Activated CD8-positive, alpha-beta memory T cell treated with anti-CD3 and anti-CD28 coated beads, Interleukin-2, amount 50 U/mL, for 48 hours (primary cell): ENCODE results near the gene MED19.
"Not testable (repeated sequence)": the region's sequence is repeated elsewhere in the genome, so short reads cannot be mapped to it uniquely, and the experiment has no call there.

Source experiments
- DNase-seq: peaks from one replicate; pipeline ENCODE4 v3.0.0-alpha.2; 2020

The MED19 gene, protein sequence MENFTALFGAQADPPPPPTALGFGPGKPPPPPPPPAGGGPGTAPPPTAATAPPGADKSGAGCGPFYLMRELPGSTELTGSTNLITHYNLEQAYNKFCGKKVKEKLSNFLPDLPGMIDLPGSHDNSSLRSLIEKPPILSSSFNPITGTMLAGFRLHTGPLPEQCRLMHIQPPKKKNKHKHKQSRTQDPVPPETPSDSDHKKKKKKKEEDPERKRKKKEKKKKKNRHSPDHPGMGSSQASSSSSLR

DNA sequence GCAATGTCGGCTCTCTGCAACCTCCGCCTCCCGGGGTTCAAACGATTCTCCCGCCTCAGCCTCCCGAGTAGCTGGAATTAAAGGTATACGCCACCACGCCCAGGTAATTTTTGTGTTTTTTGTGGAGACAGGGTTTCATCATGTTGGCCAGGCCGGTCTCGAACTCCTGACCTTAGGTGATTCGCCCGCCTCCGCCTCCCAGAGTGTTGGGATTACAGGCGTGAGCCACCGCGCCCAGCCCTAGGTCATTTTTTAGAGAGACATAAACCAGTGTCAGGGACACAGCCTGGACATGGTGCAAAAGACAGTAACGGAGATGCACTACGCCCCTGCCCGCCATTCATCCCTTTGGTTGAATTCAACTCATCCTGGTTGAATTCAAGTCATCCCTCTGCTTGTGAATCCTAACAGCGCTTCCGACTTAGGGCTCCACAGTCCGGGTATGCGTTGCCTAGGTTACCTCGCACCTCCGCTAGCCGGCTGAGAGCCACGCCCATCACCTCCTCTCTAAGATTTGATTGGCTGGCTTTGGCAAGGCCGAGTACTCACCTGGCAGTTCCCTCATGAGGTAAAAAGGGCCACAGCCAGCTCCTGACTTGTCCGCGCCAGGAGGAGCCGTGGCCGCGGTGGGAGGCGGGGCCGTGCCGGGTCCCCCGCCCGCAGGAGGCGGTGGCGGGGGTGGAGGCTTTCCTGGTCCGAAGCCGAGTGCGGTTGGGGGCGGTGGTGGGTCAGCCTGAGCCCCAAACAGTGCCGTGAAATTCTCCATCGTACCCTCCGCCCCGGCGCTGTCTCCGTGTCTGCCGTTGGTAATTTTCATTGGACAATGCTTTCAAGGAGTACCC lies at the start of gene MED19:
MED19 (minus strand) TSS at position 802 of the 842 bp plus-strand sequence; CDS start at position 766, 36 bp downstream.
- DNase-seq, result peak; percentile 82

DNA sequence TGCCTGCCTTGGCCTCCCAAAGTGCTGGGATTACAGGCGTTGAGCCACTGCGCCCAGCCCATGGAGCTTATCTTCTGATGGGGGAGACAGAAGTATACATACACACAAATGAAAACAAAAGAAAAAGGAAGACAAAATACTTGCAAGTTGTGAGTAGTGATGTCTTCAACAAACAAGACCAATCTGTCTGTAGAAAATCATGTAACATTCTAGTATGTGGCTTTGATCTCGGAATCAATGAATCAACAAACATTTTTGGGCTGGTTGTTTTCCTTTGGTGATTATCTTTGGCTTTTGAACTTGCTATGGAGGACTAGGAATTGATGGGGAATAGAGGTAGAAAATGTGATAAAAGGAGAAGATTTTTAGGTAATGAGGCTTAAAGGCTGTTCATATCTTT lies 46.2 kb upstream of the MED19 start:
- no peak for DNase-seq

DNA sequence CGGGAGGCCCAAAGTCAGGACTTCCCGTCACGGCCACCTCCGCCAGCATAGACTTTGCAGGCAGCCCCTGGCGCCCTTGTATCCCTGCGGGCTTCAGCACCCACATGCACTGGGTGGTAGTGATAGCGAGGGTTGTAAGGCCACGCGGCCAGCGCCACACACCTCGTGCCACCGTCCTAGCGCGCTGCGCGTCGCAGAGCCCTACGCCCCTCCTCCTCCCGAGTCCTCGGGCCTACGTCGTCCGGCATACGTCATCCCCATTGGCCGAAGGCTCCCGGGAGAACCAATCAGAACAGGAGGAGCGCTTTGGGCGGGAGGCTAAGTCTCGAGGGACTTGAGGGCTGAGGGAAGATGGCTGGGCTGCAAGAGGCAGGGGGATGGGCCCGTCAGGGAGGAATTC lies 40.9 kb upstream of the MED19 start:
- no peak for DNase-seq

DNA sequence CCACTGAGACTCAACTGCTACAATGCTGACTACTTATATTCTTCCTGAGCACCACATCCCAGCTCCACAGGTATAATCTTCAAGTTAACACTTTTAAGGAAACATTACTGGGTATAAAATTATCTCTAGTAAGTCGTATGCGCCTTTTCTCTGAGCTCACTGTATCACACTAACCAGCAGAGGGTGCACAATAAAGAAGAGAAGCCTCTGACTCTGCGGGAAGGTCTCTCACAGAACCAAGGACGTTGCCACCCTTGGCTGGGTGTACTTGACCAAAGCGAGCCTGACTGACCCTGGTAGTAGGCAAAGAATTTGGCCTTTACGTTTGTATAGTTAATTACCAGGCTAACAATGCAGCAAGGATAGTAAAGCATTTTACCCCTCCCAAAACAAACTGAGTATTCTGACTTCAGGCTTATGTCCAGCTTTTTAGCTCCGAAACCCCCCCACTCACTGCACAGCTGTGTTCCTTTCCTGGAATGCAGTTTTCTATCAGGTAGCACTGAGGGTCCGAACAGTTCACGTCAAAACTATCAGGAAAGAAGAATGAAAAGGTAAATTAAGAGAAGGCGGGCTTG lies 39.8 kb upstream of the MED19 start, which contains the start of gene BTBD18:
BTBD18 (minus strand) TSS at position 144 of the 578 bp plus-strand sequence. CDS start 631 bp downstream, outside the sequence.
- no peak for DNase-seq

DNA sequence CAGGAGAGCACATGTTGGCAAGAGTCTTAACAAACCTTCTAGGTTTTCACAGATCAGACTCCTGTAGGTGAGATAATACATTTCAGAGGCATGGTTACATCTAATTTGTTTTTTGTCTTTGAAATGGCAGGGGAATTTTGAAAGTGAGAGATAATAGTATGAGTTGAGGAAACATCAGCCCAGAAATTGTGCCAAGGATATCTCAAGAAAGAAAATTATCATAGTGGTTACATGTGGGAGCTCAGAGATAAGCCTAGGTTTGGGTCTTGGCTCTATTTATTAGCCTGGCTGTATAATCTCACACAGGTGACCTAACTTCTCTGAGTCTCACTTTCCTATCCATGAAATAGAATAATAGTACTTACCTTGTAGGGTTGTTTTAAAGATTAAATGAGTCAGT lies 39.2 kb upstream of the MED19 start:
- DNase-seq, result no peak

DNA sequence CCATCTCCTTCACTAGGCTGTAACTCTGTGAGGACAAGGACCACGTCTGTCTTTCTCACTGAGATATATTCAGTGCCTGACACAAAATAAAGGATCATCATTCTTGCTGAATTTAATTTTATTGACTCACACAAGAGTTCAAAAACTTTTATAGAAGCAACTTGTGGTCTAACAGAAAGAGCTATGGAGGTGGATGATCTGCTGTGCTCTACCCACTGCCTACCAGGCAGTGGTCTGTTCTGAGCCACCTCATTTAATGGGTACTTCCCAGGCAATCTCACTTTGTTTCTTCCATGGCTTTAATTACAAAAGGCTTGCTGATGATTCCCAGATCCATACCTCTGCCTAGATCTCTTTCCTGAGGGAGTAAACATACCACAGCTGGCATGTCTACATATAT lies 34.9 kb upstream of the MED19 start:
- no peak for DNase-seq

DNA sequence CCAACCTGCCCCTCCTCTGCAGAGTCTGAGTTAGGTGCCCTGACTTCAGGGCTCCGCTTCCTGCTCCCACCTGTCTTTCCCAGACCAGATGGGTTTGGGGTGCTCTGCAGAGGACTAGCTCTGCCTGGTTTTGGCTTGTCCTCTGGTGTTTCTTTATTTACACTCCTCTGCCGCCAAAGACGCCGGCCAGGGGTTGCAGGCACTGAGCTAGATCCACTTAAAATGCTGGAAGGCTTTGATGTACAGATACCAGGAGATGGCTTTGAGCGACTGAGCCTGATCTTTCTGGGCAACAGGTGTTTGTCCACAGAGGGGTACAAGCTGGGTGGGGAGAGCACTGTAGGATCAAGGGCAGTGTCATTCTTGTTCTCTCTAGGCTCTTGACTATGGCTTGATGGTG lies 33.2 kb upstream of the MED19 start:
- DNase-seq, result no peak

DNA sequence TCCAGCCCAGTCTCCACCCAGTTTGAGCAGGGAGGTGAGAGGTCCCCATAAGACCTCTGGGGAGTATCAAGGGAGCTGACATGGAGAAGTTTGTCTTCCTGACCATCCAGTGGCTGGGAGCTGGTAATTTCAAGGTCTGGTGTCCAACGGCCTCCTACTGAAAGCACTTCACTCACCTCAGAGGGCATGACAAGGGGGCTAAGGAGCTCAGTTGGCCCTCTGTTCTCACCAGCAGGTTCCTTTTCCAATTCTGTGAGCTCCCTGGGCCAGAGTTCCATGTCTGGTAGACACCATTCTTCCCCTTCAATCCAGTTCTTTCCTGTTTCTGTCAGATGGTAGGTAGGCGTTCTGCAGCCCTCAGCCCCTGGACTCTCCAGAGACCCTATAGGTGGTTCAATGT lies 32.3 kb upstream of the MED19 start:
- DNase-seq, result no peak

DNA sequence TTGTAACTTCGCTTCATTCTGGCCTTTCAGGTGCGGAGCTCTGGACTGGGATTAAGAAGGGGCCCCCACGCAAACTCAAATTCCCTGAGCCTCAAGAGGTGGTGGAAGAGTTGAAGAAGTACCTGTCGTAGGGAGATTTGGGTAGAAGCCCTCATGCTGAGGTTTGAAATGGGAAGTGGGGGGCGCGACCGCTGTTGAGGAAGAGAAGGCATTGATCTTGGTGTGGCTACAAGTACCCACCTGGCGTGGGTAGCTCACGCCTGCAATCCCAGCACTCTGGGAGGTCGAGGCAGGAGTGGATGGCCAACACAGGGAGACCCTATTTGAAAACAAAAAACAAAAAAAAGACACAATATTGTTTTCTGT lies 30.1 kb upstream of the MED19 start:
- DNase-seq, result peak; percentile 63

DNA sequence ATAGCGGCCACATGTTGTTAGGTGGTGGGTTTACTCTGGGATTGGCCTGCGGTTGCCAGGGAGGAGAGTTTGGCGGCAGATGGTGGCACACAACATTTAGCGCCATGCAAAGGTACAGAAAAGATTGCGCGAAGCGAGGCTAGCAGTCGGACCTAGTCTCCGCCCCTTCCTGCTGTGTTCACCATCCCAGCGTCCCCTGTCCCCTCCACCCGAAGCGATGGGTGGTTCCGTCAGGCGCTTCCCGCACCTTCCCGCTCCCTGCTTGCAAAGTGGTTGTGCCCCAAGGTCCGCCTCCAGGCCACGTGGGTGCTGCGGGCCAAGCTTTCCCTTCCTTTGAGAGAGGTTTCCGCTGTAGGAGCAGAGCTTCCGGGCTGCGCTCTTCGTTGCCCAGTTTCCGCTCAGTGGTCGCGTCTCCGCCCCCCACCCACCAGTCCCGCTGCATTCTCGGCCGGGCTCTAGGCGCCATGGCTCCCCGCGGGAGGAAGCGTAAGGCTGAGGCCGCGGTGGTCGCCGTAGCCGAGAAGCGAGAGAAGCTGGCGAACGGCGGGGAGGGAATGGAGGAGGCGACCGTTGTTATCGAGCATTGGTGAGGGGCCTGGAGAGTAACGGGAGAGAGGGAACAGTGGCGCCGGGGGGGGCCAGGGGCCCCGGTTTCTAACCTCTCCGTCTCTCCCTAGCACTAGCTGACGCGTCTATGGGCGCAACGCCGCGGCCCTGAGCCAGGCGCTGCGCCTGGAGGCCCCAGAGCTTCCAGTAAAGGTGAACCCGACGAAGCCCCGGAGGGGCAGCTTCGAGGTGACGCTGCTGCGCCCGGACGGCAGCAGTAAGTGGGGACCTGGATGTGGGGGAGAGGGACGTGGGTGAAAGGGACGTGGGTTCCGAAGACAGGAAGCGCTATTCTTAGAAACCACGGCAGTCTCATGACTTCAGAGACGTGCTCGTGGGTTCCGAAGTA lies 29.4 kb upstream of the MED19 start, which contains the start of gene SELENOH:
SELENOH (plus strand) TSS at position 360 of the 955 bp plus-strand sequence; CDS start at position 465, 105 bp downstream.
- peak; percentile 95 for DNase-seq

DNA sequence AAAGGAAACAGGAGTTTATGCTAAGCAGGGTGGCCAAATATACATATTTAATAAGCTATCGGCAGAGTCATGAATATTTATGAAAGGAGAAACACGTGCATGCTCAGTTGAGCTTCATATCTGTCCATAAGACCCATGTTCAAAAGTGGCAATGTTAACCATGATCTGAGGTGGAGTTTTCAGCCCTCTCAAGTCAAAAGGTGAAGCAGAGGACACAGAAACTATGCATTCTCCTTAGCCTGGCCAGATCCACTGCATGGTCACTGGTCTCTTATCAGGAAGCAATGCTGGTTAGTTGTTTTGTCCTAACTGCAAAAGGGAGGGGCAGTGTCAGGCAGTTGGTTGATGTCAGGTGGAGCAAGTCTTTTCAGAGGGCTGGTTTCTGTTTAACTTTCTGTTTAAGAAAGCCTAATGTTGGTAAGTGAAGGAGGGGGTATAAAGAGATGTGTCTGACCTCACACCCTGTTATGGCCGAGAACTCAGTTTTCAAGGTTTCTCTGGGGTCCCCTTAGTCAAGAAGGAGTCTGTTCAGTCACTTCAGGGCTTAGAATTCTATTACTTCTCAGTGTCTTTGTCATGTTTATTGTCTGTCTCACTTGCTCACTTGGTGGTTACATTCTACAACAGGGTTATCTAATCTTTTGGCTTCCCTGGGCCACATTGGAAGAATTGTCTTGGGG lies 23.7 kb upstream of the MED19 start:
- no peak for DNase-seq

DNA sequence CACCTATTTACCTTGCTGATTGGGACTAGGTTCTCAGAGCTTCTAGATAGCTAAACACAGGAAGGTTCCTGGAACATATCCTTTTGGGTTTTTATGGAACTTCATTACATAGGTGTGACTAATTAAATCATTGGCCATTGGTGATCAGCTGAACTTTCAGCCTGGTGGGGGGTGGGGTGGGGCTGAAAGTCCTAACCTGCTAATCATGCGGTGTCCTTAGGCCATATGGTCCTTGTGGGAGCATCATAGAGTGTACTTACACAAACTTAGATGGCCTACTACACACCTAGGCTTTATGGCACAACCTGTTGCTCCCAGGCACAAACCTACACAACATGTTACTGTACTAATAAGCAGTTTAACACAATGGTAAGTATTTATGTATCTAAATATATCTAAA lies 20.6 kb upstream of the MED19 start:
- DNase-seq, result no peak

DNA sequence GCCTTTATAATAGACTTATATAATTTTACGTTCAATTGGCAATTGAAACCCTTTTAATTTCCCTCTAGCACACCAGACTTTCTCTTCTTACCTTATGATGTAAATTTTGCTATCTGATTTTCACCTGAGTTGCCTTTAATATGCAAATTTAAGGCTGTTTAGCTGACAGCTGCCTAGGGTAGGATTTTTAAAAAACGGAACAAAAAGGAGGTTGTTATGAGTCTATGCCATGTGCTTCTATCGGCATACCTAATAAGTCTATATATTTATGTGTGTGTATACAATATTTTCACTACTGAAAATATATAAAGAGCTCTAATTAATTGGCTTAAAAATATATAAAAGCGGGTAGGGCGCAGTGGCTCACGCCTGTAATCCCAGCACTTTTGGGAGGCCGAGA lies 17.5 kb upstream of the MED19 start:
- DNase-seq, result no peak

DNA sequence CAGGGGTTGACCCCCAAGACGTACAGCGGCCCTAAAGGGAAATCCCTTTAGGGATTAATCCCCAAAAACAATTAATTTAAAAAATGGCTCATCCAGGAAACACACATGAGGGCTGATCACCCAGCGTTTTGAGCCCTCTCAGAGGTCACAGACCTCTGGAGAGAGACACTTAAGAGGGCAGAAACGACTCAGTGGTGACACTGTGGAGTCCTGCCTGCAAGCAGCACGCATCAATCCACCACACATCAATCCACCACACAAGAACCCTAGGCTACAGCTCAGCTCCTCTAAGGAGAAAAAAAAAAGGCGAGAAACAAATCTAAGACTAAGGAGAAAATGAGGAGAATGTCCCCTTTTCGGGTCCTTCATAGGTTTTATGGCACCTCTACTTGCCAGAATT lies 16.8 kb upstream of the MED19 start:
- DNase-seq, result no peak

DNA sequence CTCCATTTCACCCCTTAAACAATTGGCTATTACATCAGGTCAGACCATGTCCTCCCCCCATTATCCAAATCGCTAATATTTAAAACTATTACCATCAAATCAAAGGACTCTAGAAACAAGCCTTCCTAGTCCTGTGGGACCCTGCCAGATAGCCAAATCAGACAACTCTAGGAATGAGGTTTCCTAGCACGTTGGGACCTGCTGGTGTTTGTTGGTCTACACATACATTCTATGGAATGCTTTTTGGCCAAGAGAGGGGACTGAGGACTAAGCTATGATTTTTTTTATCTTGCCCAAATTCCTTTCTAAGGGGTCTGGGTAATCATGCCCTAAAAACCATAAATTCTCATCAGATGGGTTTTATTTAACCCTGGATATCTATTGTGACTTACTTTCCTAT lies 15.2 kb upstream of the MED19 start:
- DNase-seq, result no peak

DNA sequence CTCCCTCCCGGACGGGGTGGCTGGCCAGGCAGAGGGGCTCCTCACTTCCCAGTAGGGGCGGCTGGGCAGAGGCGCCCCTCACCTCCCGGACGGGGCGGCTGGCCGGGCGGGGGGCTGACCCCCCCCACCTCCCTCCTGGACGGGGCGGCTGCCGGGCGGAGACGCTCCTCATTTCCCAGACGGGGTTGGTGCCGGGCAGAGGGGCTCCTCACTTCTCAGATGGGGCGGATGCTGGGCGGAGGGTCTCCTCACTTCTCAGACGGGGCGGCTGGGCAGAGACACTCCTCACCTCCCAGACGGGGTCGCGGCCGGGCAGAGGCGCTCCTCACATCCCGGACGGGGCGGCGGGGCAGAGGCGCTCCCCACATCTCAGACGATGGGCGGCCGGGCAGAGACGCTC lies 4.7 kb upstream of the MED19 start:
- DNase-seq, result not testable (repeated sequence)

DNA sequence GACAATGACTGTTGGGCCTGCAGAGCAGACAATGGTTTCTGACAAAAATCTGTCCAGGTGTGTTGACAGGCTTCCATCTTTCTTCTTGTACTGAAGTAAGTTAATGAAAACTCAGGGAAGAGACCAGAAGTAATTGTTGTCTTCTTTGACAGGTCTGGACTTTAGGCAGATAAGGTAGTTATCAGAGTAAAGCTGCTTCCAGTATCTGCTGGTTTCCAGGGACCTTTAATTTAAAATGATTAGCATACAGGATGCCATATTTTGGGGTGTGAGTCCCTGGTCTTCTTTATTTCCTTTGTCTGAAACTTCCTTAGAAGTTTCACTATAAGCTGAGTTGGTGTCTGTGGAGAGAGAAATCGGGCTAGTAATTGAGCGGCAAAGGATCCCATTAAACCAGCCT lies 1.8 kb upstream of the MED19 start:
- DNase-seq, result no peak

DNA sequence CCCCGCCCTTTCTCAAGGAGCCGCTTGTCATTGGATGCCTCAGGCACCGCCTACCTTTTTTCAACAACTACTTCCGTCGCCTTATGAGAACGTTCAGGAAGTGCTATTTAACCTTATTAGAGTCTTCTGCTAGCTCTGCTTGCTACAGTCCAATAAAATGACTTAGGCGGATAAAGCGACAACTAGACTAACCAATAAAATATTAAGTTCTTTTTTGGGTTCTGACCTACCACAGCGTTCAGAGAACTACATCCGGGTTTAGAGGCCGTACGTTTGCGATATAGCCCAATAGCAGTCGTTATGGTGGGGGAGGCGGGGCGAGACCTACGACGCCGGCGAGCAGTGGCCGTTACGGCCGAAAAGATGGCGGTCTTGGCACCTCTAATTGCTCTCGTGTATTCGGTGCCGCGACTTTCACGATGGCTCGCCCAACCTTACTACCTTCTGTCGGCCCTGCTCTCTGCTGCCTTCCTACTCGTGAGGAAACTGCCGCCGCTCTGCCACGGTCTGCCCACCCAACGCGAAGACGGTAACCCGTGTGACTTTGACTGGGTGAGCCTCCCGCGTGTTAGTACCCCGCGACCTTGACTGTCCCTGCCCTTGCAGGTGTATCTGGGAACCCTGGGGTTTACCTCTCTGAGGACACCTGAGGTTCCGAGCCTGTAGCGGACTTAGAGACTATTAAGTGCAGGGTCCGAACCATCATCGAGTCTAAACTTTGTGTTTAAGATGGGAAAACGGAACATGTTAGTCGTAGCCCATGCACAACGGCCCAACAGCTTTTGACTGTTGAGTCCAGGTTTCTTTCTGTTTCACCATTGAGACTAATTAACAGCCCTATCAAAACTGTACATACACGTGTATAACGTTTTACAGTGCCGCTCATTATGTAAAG lies 488 bp upstream of the MED19 start, which contains the start of gene TMX2:
TMX2 (plus strand) TSS at position 338 of the 895 bp plus-strand sequence; CDS start at position 364, 26 bp downstream.
- DNase-seq, result peak; percentile 89

DNA sequence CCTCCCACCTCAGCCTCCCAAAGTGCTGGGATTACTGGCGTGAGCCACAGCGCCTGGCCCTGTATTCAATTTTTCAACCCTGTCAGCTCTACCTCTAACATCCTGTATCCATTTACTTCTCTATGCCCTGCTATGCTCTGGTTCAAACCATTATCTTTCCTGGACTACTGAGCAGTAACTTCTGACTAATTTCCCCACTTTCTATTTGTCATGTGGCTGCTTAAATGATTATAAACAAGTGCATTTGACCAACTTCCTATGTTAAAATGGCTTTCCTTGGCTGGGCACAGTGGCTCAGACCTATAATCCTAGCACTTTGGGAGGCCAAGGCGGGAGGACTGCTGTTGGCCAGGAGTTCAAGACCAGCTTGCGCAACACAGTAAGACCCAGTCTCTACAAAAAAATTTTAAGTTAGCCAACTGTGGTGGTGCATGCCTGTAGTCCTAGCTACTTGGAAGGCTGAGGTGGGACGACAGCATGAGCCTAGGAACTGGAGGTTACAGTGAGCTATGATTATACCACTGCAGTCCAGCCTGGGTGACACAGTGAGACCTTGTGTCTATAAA lies 2.1 kb downstream of the MED19 start:
- no peak for DNase-seq

DNA sequence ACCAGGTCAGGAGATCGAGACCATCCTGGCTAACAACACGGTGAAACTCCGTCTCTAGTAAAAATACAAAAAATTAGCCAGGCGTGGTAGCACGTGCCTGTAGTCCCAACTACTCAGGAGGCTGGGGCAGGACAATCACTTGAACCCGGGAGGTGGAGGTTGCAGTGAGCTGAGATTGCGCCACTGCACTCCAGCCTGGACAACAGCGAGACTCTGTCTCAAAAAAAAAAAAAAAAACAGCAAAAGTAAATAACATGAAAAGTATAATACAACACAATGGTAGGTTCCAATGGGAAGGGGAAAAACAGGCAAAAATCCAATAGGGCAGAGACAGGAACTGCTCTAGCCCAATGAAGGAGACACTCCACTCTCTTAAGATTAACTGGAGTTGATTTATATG lies 6.6 kb downstream of the MED19 start:
- not testable (repeated sequence) for DNase-seq
